ENCODE data around the gene TLR2.

DNA sequence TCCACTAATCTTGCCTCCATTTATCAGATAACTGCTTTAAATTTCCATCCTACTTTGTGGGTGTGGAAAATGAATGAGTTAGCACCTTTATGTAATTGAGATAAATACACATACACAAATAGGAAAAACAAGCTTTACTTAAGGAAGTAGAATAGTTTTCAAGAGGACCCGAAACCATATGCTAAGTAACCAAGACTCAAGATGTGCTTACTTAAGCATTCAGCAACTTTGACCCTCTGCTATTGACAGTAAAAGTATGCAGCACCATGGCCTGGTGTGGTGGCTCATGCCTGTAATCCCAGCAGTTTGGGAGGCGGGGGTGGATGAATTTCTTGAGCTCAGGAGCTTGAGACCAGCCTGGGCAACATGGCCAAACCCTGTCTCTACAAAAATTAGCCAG, 45.8 kb downstream of the TLR2 start:
- TF ChIP-seq, protein P1, sequence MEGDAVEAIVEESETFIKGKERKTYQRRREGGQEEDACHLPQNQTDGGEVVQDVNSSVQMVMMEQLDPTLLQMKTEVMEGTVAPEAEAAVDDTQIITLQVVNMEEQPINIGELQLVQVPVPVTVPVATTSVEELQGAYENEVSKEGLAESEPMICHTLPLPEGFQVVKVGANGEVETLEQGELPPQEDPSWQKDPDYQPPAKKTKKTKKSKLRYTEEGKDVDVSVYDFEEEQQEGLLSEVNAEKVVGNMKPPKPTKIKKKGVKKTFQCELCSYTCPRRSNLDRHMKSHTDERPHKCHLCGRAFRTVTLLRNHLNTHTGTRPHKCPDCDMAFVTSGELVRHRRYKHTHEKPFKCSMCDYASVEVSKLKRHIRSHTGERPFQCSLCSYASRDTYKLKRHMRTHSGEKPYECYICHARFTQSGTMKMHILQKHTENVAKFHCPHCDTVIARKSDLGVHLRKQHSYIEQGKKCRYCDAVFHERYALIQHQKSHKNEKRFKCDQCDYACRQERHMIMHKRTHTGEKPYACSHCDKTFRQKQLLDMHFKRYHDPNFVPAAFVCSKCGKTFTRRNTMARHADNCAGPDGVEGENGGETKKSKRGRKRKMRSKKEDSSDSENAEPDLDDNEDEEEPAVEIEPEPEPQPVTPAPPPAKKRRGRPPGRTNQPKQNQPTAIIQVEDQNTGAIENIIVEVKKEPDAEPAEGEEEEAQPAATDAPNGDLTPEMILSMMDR (IDR thresholded peaks at IDR 0.05): no peak
- no peak for TF ChIP-seq EP300 (IDR thresholded peaks at IDR 0.05; ENCODE audit: low read depth)
- no peak for TF ChIP-seq POLR2A (IDR thresholded peaks at IDR 0.05)
- TF ChIP-seq POLR2AphosphoS5 (IDR thresholded peaks at IDR 0.05): no peak
